Myocyte (in vitro differentiated cells): ENCODE data around the gene RPS16. TPM values are rescaled to one million over a fixed set of nuclear protein-coding genes. Genes with fewer than 3 reads are reported as not detected.

Source experiments
- DNase-seq: peaks from one replicate; pipeline ENCODE4 v3.0.0-alpha.2; 2012; ENCODE audit warnings: low read depth
- microRNA-seq: library from miRNA; unstranded; fragments of <30 nt; microRNA quantifications from one replicate; pipeline ENCODE4, GENCODE V29; 2016
- total RNA-seq: library from RNA; depleted of rRNA; stranded (reverse); fragments of >200 nt; gene quantifications from 2 replicates; pipeline ENCODE4 v1.2.3, GENCODE V29; 2014

The RPS16 gene
- total RNA-seq, 1 donor from 2014 or later, result 129 TPM

DNA sequence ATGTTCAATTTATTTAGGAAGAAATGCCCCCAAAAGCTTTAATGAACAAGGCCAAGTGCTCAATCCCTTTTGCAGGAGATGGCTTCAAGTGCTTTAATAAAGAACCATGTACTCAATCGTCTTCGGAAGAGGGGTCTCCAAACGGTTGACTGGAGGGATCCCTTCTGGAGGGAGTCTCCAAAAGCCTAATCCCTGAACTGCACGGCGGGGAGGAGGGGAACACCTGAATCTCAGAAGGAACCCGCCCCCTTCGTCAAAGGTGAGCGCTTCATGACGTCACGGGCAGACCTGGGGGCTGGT is 45.3 kb downstream of the RPS16 start:
- no peak for DNase-seq

DNA sequence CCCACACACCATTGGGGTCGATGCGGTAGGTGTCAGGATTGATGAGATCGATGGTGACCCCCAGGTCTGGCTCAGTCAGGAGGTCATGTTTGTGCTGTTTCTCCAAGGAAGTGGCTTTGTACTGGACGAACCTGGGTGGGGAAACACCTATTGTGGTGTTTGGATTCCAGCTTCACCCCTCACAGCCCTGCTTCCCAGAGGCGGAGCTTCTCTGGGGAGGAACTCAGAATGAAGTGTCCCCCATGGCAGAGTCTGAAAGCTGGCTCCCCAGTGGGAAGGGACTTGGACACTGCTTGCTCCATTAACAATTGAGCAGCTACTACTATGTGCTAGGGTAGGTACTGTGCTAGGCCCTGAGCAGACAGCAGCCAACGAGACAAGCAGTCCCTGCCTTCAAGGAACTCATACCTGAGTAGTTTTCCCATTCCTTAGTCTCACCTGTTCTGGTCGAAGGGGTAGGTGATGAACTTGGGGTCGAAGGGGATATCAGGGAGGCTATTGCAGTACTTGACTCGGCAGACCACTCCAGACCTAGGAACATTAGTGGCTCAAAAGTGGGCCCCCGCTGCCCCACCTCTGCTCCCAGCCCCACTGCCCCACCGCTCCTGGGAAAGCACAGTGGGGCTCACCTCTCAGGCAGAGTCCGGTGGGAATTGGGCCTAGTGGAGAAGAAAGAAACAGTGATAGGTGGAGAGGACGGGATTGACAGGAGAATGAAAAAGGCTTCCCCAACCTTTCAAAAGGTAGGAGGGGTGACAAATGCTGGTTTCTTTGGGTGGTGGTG is 45.9 kb downstream of the RPS16 start:
- DNase-seq, result no peak

DNA sequence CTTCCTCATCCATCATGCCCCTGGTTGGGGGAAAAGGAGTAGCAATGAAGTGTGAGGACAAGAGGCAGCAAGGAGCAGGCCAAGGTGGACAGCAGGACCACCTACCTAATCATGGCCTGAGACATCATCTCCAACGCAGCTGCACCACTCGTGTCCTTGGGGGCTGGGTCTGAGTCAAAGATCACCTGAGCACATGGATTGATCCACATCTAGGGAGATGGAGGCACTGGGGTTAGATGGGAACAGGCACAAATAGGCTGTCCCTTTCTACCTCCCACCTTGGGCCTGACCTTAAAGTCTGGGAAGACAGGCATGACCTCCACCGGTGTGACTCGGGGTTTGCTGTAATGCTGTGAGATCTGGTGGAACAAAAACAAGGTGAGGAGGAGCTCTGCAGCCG is 47.1 kb downstream of the RPS16 start:
- no peak for DNase-seq

GRCh38 chr19:39386557-39386956 is 49.2 kb downstream of the RPS16 start:
- DNase-seq, result no peak

DNA sequence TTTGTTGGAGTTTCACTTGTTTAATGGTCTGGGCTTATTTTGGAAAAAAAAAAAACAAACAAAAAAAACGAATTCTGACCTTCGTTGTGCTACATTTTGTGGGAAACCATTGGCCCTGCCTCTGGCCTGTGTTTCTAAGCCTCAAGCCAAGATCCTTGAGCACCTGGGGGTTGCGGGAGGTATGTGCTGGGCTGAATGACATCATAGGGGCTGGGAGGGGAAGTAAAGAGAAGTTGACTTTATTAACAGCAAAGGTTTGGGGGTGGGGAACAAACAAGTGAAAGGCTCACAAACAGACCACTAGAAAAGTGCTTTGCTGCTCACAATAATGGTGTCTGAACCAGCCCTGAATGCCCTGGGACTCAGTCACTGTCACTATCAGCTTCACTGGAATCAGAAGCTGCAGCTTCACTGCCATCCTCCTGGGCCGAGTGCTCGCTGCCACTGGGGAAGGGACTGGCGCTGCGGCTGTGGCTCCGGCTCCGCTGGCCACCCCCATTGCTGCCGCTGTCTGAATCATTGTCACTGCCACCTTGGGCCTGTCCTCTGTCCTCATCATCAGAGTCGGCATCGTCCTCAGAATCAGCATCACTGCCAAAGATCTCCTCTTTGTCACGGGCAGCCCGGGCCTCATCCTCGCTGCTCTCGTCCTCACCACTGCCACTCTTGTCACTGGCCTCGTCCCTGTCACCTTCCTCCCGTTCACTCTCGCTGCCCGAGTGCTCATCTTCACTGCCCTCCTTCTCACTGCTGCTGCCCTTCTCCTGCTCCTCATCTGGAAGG is 49.9 kb downstream of the RPS16 start:
- DNase-seq, result no peak

DNA sequence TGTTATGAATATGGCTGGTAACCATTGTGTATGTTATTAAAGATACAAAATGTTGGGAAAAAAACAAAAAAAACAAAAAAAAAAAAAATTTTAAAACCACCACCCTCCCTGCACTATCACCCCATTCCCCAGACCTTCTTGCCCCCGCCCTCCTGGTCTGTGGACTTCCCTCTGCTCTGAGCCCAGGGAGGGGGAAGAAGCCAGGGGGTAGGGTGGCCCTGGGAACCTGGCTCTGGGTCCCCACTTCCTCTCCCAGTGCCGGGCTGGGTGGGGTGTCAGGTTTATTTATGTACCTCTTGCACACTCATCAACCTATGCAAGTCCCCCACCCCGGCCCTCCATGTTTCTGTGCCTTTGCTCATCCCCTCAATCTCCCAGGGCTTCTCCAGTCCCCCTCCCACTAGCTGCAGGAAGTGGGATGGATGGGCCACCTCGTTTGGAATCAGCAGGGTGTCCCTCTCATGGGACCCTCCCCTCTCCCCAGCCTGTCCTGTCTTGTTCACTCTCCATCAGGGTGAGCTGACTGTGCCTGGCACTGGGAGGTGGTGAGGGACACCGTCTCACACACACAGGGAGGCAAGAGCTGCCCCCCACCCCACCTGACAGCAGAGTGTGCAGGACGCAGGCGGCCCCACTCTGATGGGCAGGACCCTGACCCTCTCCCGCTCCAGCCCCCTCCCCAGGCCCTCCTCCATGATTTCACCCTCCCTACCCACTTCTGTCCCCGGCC is 50.7 kb downstream of the RPS16 start:
- no peak for DNase-seq

Small RNA genes lying within 50 kb of the gene (microRNA-seq; reads per million reads assigned to microRNA genes)
- not detected for gene MIR4530

Other genes with a start within 250 kb of the RPS16 start
- not detected in 2 replicates for gene NCCRP1, start 239.0 kb downstream of the RPS16 start, total RNA-seq
- not detected in 2 replicates for gene SYCN, start 231.7 kb downstream of the RPS16 start, total RNA-seq
- not detected in 2 replicates for gene IFNL3, start 190.9 kb downstream of the RPS16 start, total RNA-seq
- gene IFNL4, start 187.1 kb downstream of the RPS16 start, total RNA-seq, result not detected in 2 replicates
- gene IFNL2, start 167.6 kb downstream of the RPS16 start, total RNA-seq, result not detected in 2 replicates
- gene IFNL1, start 139.5 kb downstream of the RPS16 start, total RNA-seq, result not detected in 2 replicates
- 0.05 and 0.13 TPM in 2 replicates for gene LRFN1, start 115.1 kb downstream of the RPS16 start, total RNA-seq
- not detected in 2 replicates for gene GMFG, start 99.9 kb downstream of the RPS16 start, total RNA-seq
- 110 and 138 TPM in 2 replicates for gene SAMD4B, start 93.5 kb downstream of the RPS16 start, total RNA-seq
- 37.0 and 39.1 TPM in 2 replicates for gene PAF1, start 44.8 kb downstream of the RPS16 start, total RNA-seq
- 28.1 and 29.3 TPM in 2 replicates for gene MED29, start 44.6 kb downstream of the RPS16 start, total RNA-seq
- 6.8 and 7.3 TPM in 2 replicates for gene ZFP36, start 29.1 kb downstream of the RPS16 start, total RNA-seq
- 14.3 and 20.6 TPM in 2 replicates for gene PLEKHG2, start 23.3 kb downstream of the RPS16 start, total RNA-seq
- 107 and 124 TPM in 2 replicates for gene SUPT5H, start 9.6 kb upstream of the RPS16 start, total RNA-seq
- gene TIMM50, start 44.9 kb upstream of the RPS16 start, total RNA-seq, result 65.1 and 71.1 TPM in 2 replicates
- gene DLL3, start 63.0 kb upstream of the RPS16 start, total RNA-seq, result 0.42 and 0.51 TPM in 2 replicates
- gene SELENOV, start 79.2 kb upstream of the RPS16 start, total RNA-seq, result not detected in 2 replicates
- gene EID2B, start 96.9 kb upstream of the RPS16 start, total RNA-seq, result 2.9 and 3.3 TPM in 2 replicates
- 12.9 and 16.4 TPM in 2 replicates for gene EID2, start 104.2 kb upstream of the RPS16 start, total RNA-seq
- gene LGALS13, start 166.6 kb upstream of the RPS16 start, total RNA-seq, result not detected in 2 replicates
- not detected in 2 replicates for gene LGALS16, start 220.0 kb upstream of the RPS16 start, total RNA-seq